Measurements from ENCODE around the gene TAB3.

DNA sequence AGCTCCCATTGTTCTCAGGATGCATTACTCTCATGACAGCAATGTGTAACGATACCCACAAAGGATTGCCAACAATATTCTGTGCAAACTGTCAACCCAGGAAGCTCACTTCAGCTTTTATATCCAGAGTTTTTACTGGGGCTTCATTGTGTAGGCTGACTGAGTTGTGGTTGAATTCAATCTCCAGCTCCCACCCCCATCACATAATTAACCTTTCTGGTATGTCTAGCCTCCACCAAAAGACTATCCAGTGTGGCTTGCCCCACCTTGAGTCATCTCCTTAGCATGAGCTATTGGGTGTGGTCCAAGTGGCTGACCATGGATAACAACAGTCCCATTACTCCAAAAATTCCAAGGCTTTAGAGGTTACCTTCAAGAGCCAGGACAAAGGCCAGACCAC lies 17.7 kb upstream of the TAB3 start:
- no peak for TF ChIP-seq GATA2 (IDR thresholded peaks at IDR 0.05; ENCODE audit: low read depth, low read length)
- TF ChIP-seq GATA3 (IDR thresholded peaks at IDR 0.05; ENCODE audit: low read depth, low read length): no peak
